ENCODE results near the gene PCSK9. TPM values are rescaled to one million over a fixed set of nuclear protein-coding genes. Genes with fewer than 3 reads are reported as not detected.
"Not testable (repeated sequence)": the region's sequence is repeated elsewhere in the genome, so short reads cannot be mapped to it uniquely, and the experiment has no call there.

The PCSK9 gene
- total RNA-seq, 1 donor from 2014 or later, result 8.8 TPM

- DNase-seq (ENCODE audit: low read depth), result no peak
These were observed 37.0 kb downstream of the PCSK9 start for GRCh38 chr1:55076356-55076755.

GRCh38 chr1:55078470-55078869 lies 39.1 kb downstream of the PCSK9 start:
- DNase-seq (ENCODE audit: low read depth), result no peak

- no peak for DNase-seq (ENCODE audit: low read depth)
These were observed 40.3 kb downstream of the PCSK9 start for GRCh38 chr1:55079651-55080050.

- peak; percentile 57 for DNase-seq (ENCODE audit: low read depth)
These were observed 42.0 kb downstream of the PCSK9 start for GRCh38 chr1:55081188-55081904.

- no peak for DNase-seq (ENCODE audit: low read depth)
These were observed 42.6 kb downstream of the PCSK9 start for GRCh38 chr1:55081905-55082296.

- DNase-seq (ENCODE audit: low read depth), result no peak
These were observed 44.9 kb downstream of the PCSK9 start for GRCh38 chr1:55084257-55084656.

- DNase-seq (ENCODE audit: low read depth), result no peak
These were observed 48.1 kb downstream of the PCSK9 start for GRCh38 chr1:55087439-55087838.

GRCh38 chr1:55088413-55088812 lies 49.1 kb downstream of the PCSK9 start:
- no peak for DNase-seq (ENCODE audit: low read depth)

GRCh38 chr1:55089683-55090082 lies 50.3 kb downstream of the PCSK9 start:
- peak; percentile 30 for DNase-seq (ENCODE audit: low read depth)

GRCh38 chr1:55092475-55092874 lies 53.1 kb downstream of the PCSK9 start:
- DNase-seq (ENCODE audit: low read depth), result no peak

GRCh38 chr1:55095095-55095494 lies 55.7 kb downstream of the PCSK9 start:
- no peak for DNase-seq (ENCODE audit: low read depth)

GRCh38 chr1:55103891-55104290 lies 64.5 kb downstream of the PCSK9 start:
- no peak for DNase-seq (ENCODE audit: low read depth)

GRCh38 chr1:55107101-55107500 lies 67.8 kb downstream of the PCSK9 start:
- DNase-seq (ENCODE audit: low read depth), result no peak

- not testable (repeated sequence) for DNase-seq (ENCODE audit: low read depth)
These were observed 69.7 kb downstream of the PCSK9 start for GRCh38 chr1:55109005-55109404.

Other genes starting within 250 kb of the PCSK9 start
- not detected in 2 replicates for gene TTC22, start 238.2 kb upstream of the PCSK9 start, total RNA-seq
- gene DHCR24, start 152.4 kb upstream of the PCSK9 start, total RNA-seq, result 39.2 and 44.5 TPM in 2 replicates
- gene TMEM61, start 58.9 kb upstream of the PCSK9 start, total RNA-seq, result not detected in 2 replicates
- not detected in 2 replicates for gene BSND, start 40.6 kb upstream of the PCSK9 start, total RNA-seq
- 24.9 and 56.7 TPM in 2 replicates for gene USP24, start 175.8 kb downstream of the PCSK9 start, total RNA-seq